Endothelial cell of hepatic sinusoid (primary cell): ENCODE data around the gene RARG.

ENCODE experiments used
- in situ Hi-C: cut with HindIII; loops from 2 replicates; pipeline ENCODE4 v1.10.0; 2017; ENCODE audit warnings: low sequenced_read_pairs

The RARG gene

GRCh38 chr12:53224897-53225634 is 6.9 kb downstream of the RARG start:
- in situ Hi-C loops: no loop called here

DNA sequence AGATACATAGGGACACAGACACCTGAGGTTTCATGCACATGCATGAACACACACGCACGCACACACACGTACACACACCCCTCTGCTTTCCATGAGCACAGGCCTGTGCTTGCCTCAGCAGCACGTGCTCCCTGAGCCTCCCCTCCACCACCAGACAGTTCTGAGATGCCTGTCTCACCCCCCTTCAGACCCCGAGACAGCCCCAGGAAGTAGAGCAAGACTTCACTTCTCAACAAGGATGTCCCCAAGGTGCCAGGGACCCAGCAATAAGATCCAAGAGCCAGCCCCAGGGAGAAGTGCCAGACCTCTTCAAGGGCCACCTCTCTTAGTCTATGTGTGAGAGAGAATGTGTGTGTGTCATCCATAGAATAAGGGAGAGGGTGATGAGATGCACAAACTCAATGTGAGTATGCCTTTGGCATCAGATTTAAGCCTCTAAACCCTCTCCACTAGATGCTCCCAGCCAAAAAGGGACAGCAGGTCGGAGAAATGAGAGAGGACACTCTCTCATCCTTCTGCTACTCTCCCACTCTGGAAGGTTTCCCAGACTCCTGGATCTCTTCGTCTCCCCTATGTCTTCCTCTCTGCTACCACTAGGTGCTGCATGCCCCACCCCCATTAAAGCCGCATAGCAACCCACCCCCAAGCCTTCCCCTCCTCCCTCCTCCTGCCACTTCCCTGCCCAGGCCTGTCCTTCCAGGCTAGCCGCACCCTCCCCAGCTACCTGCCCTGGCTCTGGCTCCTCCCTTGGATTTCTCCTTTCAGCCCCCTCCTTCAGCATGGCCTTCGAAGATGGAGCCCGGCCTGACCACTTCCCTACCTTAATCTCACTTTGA is 7.7 kb downstream of the RARG start:
- in situ Hi-C loops: no loop called here

GRCh38 chr12:53223389-53224060 is 8.5 kb downstream of the RARG start:
- in situ Hi-C loops: no loop called here

- in situ Hi-C loops: no loop called here
These were observed 9.2 kb downstream of the RARG start for GRCh38 chr12:53222806-53223261.

DNA sequence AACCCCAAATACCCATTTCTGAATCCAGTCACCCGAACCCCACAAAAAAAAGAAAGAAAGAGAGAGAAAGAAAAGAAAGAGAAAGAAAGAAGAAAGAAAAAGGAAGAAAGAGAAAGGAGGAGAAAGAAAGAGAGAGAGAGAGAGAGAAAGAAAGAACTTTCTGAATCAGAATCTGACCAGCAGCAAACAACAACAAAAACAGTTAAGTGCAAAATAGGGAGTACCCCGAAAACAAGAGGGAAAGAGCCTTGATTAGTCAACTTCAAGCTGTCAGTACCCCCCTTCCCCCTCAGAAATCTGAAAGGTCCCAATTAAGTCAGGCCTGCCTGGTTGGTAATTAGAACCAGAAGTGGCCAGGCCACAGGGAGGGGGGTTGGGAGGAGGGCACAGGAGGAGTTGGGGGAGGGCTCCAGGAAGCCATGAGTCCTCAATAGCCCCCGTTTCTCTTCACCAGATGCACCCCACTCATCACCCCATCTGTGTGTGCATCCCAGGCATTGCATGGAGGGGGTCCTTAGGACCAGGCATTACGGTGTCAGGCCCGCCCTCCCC is 9.8 kb downstream of the RARG start:
- in situ Hi-C loops: no loop called here

DNA sequence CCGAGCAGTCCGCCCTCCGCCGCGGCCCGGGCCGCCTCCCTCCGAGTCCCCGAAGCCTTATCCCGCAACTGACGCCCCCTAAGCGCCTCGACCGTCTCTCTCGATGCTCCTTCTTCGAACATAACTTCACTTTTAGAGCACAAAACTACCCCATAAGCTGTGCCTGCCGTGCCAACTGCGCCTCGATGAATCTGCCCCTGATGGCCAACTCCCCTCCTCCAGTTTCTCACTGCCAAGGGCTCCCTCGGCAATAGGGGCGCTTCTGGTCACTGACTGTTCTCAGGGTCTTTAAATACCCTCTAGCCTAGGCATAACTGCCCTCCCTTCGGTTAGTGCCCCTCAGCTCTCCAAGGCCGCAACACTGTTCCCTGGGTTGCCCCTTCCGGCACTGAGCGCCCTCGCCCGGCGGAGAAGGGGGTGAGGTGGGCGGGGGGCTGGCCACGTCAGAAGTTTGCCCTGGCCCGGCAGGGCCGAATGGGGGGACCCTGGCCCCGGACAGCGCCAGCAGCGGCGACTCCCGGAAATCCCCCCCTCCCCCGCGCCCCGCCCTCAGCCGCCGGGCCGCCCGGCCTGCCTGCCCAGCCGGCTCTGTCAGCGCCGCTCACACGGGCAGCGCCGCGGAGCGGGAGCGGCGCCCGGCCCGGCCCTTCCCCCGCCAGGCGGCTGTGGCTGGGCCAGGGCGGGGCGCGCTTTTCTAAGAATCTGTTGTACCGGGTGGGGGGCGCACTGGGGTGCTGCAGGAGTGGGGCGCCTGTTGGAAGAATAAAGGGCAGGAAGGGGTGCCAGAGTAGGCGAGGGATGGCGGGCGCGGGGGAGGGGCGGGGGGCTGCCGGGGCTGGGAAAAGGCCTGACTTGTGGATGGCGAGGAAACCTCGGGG is 10.6 kb downstream of the RARG start:
- in situ Hi-C loops: no loop called here

GRCh38 chr12:53220694-53221202 is 11.3 kb downstream of the RARG start:
- in situ Hi-C loops: no loop called here

- in situ Hi-C loops: loop anchor here (10.0 kb wide), 1 partner anchor 105 kb away; the partner anchor contains the start of gene AAAS
These were observed 11.9 kb downstream of the RARG start for GRCh38 chr12:53219956-53220693.

DNA sequence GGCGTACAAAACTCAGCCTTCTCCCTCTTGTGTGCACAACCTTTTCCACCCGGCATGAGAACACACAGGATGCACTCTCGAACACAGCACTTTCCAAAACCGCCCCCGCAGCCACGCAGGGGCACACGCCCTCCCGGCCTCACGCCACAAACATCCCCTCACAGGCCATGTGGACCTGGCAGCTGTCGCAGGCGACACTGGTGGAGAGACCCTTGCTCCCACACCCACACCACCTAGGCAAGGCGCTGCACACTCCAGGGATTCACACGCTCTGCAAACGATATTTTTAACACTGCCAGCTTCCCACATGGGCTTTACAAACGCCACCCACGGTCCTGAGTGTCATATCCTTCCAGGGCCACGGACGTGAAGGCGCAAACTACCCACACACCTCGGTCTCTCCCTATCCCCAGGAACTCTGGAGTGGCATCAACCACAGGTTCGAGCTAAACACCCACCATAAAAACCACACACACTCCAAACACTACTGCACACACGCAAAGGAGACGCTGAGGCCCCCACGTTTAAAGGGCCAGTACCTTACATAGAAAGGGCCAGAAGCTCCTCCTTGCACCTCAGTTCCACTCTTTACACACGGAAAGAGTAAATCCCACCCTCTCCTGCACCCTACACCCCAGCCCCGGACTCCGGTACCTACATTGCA is 12.6 kb downstream of the RARG start:
- in situ Hi-C loops: loop anchor here (10.0 kb wide), 1 partner anchor 105 kb away; the partner anchor contains the start of gene AAAS

DNA sequence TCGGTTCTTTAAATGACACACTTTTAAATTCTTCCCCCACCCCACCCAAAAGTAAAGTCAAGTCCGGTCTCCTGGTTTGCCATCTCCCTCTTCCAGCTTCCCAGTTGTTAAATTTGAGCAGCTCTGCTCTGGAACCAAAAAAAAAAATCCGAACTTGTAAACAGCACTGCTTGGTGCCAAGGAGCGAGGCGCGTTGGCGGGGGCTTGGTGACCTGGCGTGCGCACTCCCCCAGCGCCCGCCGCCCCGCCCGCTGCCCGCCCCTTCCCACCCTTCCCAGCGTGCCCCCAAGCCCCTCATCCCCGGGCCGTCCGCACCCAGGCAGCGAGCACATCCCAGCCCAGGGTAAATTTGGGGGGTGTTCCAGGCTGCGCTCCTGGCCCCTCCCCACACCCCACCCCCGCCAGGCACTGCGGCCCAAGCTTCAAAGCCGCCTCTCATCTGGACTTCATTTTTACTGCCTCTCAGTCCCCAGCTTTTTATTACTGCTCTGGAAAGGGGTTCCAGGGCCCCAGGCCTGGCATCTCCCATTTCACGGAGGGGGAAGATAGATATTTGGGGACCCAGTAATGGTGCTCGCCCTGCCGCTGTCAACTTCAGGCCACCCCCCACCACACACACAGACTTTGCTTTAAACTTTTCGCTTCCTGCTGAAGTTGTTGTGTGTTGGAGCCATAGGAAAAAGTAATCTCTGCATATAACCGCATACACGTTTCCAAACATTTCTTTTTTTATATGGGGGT is 13.3 kb downstream of the RARG start:
- in situ Hi-C loops: loop anchor here (10.0 kb wide), 1 partner anchor 106 kb away; the partner anchor contains the start of gene AAAS

DNA sequence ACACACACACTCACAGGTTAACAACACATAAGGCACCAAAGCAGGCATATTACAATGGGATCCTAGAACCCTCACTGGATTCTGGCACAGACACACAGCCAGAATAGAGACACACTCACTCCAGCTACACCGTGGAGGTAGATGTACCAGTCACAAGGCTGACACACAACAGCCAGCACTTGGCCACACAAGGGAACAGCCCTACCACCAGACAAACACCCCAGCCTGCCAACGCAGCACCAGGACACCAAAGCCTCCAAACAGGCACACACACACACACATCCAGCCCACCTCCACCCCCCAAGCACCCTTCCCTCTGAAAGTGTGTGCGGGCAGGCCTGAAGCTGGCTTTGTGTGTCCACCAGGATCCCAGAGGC is 14.1 kb downstream of the RARG start:
- in situ Hi-C loops: loop anchor here (10.0 kb wide), 1 partner anchor 107 kb away; the partner anchor contains the start of gene AAAS

DNA sequence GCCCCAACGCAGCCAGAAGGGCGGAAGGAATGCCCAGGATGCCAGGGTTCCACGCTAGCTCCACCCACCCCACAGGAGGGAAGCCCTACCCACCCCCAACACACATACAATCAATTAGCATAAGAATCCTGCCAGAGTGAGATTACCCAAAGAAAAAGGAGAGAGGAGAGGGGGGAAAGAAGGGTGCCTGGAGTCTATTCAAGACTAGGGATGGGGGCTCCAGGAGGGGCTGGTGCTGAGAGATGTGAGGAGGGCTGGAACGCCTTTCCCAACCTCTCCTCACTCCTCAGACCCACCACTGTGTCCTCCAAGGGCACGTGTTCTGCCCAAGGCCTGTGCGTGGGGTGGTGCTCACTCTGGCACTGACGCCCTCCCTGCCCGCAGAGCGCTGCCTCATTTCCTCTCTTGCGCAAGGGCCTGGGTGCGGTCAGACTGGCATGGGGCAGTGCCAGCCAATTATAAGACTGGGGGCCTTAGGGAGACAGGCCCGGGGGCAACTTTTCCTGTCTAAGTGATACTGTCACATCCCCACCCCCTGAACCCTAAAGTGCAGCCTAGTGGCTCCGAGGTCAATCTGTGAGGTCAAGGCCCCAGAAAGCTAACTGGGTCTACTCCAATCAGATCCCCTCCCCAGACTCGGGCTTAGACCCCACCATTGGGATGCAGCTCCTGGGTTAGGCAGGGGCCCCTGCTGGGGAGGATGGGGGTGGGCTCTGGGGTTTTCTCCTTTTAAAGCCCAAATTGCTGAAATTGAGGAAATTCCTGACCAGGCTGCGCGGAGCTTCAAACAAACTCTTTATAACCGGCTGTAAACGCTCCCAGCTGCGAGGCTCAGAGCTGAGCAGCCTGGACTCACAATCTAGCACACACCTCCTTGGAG is 14.7 kb downstream of the RARG start:
- in situ Hi-C loops: loop anchor here (10.0 kb wide), 1 partner anchor 108 kb away; the partner anchor contains the start of gene AAAS

DNA sequence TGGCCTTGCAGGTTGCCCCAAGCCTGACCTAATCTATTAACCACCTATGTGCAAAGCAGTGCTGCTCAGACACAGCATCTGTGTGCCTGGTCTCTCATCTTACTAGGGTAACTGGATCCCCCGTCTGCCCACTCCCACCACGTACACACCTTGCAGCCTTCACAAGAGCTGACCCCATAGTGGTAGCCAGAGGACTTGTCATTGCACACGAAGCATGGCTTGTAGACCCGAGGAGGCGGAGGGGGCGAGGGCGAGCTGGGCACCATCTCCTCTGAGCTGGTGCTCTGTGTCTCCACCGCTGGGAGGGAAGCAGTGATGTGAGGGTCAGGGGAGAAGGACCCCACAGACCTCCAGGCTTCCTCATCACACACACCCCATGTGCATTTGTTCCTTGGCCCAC is 16.5 kb downstream of the RARG start:
- in situ Hi-C loops: loop anchor here (10.0 kb wide), 1 partner anchor 109 kb away; the partner anchor contains the start of gene AAAS

GRCh38 chr12:53214687-53215455 is 17.1 kb downstream of the RARG start:
- in situ Hi-C loops: loop anchor here (5.0 to 10.0 kb wide), 2 partner anchors 77 to 110 kb away; partner anchors contain the start of gene AAAS

DNA sequence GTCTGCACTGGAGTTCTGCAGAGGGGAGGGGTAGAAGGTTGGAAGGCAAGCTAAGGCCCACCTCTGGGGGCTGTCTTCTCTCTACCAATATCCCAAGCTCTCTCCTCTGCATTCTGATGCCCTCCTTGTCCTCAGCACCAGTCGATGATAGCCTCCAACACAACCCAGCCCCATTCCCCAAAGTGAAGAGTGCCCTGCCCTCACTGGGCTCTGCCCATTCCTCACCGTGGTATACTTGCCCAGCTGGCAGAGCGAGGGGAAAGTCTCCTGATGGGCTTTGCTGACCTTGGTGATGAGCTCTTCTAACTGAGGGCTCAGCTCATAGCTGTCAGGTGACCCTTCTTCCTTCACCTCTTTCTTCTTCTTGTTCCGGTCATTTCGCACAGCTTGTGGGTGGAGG is 17.8 kb downstream of the RARG start:
- in situ Hi-C loops: loop anchor here (5.0 to 10.0 kb wide), 2 partner anchors 78 to 111 kb away; partner anchors contain the start of gene AAAS

GRCh38 chr12:53213348-53213747 is 18.7 kb downstream of the RARG start:
- in situ Hi-C loops: loop anchor here (5.0 to 10.0 kb wide), 2 partner anchors 79 to 111 kb away; partner anchors contain the start of gene AAAS
